Astrocyte (in vitro differentiated cells and primary cell): ENCODE data around the gene RAB6B. TPM values are rescaled to one million over a fixed set of nuclear protein-coding genes. Genes with fewer than 3 reads are reported as not detected.
A peak's percentile ranks its signal among the peaks of the same experiment; 100 is the strongest.

Experiments
- DNase-seq: peaks from one replicate; pipeline ENCODE4 v3.0.0-alpha.2; 2010; ENCODE audit warnings: low read depth
- FAIRE-seq: peaks from 2 replicates; lab custom pipeline; 2011; peaks lifted over from hg19 to GRCh38; lab: Jason Lieb, UNC
- H2AFZ ChIP-seq: 2 replicates; pipeline ENCODE4 v1.6.0; 2012; ENCODE audit warnings: low read depth, low read length, inconsistent platforms
- H3K27ac ChIP-seq: 2 replicates; pipeline ENCODE4 v1.5.1; 2011; ENCODE audit warnings: low read depth, low read length, inconsistent platforms
- H3K27me3 ChIP-seq: 2 replicates; pipeline ENCODE4 v1.6.0; 2011; ENCODE audit warnings: low read length, inconsistent platforms; ENCODE audit not compliant: insufficient read depth
- H3K36me3 ChIP-seq: 2 replicates; pipeline ENCODE4 v1.5.1; 2011; ENCODE audit warnings: low read length, inconsistent platforms; ENCODE audit not compliant: insufficient read depth
- H3K4me1 ChIP-seq: 2 replicates; pipeline ENCODE4 v1.5.1; 2011; ENCODE audit warnings: low read length, inconsistent platforms; ENCODE audit not compliant: insufficient read depth
- H3K4me2 ChIP-seq: 2 replicates; pipeline ENCODE4 v1.6.0; 2012; ENCODE audit warnings: low read length, inconsistent platforms
- H3K4me3 ChIP-seq: 2 replicates; pipeline ENCODE4 v1.5.1; 2011; ENCODE audit warnings: low read depth, mild to moderate bottlenecking, low read length, inconsistent platforms; ENCODE audit not compliant: insufficient read depth
- H3K79me2 ChIP-seq: 2 replicates; pipeline ENCODE4 v1.6.0; 2012; ENCODE audit warnings: mild to moderate bottlenecking, low read length, inconsistent platforms; ENCODE audit not compliant: insufficient read depth
- H3K9ac ChIP-seq: 2 replicates; pipeline ENCODE4 v1.6.0; 2012; ENCODE audit warnings: mild to moderate bottlenecking, low read length, inconsistent platforms
- H3K9me3 ChIP-seq: 2 replicates; pipeline ENCODE4 v1.5.1; 2012; ENCODE audit warnings: low read depth, mild to moderate bottlenecking, low read length, inconsistent platforms; ENCODE audit not compliant: insufficient read depth
- H4K20me1 ChIP-seq: 2 replicates; pipeline ENCODE4 v1.6.0; 2012; ENCODE audit warnings: low read length, inconsistent platforms; ENCODE audit not compliant: insufficient read depth
- H3K27ac Mint-ChIP-seq: one replicate; pipeline ENCODE4 v1.8.0; 2021; ENCODE audit warnings: mild to moderate bottlenecking, mixed read lengths; ENCODE audit not compliant: unreplicated experiment
- H3K27me3 Mint-ChIP-seq: one replicate; pipeline ENCODE4 v1.8.0; 2021; ENCODE audit warnings: low read depth, mixed read lengths; ENCODE audit not compliant: unreplicated experiment
- H3K36me3 Mint-ChIP-seq: one replicate; pipeline ENCODE4 v1.8.0; 2021; ENCODE audit warnings: low read depth, mixed read lengths; ENCODE audit not compliant: unreplicated experiment
- H3K4me1 Mint-ChIP-seq: one replicate; pipeline ENCODE4 v1.8.0; 2021; ENCODE audit warnings: low read depth, mixed read lengths; ENCODE audit not compliant: unreplicated experiment
- H3K4me3 Mint-ChIP-seq: one replicate; pipeline ENCODE4 v1.8.0; 2021; ENCODE audit warnings: mild to moderate bottlenecking, moderate library complexity, mixed read lengths; ENCODE audit not compliant: unreplicated experiment
- H3K9me3 Mint-ChIP-seq: one replicate; pipeline ENCODE4 v1.8.0; 2021; ENCODE audit warnings: mild to moderate bottlenecking, mixed read lengths; ENCODE audit not compliant: unreplicated experiment
- EZH2 ChIP-seq: IDR thresholded peaks from 2 replicates; pipeline ENCODE4 v1.6.1; 2012; ENCODE audit warnings: mild to moderate bottlenecking, low read length, inconsistent platforms; ENCODE audit not compliant: insufficient read depth
- total RNA-seq: library from RNA; stranded (reverse); gene quantifications from 2 replicates; pipeline ENCODE4 v1.2.1, GENCODE V29; 2021
- TF ChIP-seq, protein P1 (sequence below): IDR thresholded peaks from 2 replicates; pipeline ENCODE4 v1.5.1; 2011; ENCODE audit warnings: low read depth, mild to moderate bottlenecking, inconsistent platforms, low read length, moderate library complexity; ENCODE audit not compliant: insufficient read depth

Gene RAB6B
- total RNA-seq, 1 donor from 2014 or later = 61.8 TPM

DNA sequence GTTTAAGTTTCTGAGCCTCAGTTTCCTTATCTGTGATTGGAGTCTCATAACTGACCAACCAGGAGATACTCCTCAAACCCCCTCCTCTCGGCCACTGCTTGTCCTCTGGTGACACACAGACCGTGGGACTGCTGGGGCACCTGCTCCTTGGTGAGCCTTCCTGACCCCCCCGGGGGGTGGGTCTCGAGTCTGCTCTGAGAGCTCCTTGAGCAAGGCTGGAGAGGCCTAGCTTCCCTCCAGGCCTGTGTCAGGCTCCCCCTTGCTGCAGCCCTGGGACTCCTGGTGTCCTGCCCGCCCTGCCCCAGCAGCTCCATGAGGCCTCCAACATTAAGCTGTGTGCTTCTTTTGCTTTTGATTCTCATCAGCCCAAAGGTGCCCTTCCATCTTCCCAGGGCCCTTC, 62.4 kb downstream of the RAB6B start:
- Mint-ChIP-seq H3K9me3 (peaks cover 1% of the 10 kb centered on the region), H3K27ac (no peak overlapping the region), H3K36me3 (peaks cover 45% of the 10 kb centered on the region), H3K27me3 (peaks cover 5% of the 10 kb centered on the region), H3K4me1 (no peaks in the 10 kb centered on the region), H3K4me3 (no peak overlapping the region)
- H3K9me3 ChIP-seq = no peaks in the 10 kb centered on the region
- H3K36me3 ChIP-seq = no peaks in the 10 kb centered on the region
- no peaks in the 10 kb centered on the region for H3K27me3 ChIP-seq
- no peak for DNase-seq
- TF ChIP-seq, protein P1, sequence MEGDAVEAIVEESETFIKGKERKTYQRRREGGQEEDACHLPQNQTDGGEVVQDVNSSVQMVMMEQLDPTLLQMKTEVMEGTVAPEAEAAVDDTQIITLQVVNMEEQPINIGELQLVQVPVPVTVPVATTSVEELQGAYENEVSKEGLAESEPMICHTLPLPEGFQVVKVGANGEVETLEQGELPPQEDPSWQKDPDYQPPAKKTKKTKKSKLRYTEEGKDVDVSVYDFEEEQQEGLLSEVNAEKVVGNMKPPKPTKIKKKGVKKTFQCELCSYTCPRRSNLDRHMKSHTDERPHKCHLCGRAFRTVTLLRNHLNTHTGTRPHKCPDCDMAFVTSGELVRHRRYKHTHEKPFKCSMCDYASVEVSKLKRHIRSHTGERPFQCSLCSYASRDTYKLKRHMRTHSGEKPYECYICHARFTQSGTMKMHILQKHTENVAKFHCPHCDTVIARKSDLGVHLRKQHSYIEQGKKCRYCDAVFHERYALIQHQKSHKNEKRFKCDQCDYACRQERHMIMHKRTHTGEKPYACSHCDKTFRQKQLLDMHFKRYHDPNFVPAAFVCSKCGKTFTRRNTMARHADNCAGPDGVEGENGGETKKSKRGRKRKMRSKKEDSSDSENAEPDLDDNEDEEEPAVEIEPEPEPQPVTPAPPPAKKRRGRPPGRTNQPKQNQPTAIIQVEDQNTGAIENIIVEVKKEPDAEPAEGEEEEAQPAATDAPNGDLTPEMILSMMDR = no peak
- no peak for TF ChIP-seq EZH2
- no peak overlapping the region for H2AFZ ChIP-seq
- H3K4me1 ChIP-seq = no peaks in the 10 kb centered on the region
- no peak overlapping the region for H3K27ac ChIP-seq
- no peaks in the 10 kb centered on the region for H3K79me2 ChIP-seq
- no peaks in the 10 kb centered on the region for H4K20me1 ChIP-seq
- H3K4me3 ChIP-seq = no peak overlapping the region
- H3K9ac ChIP-seq = no peak overlapping the region
- FAIRE-seq = no peak
- no peak overlapping the region for H3K4me2 ChIP-seq

DNA sequence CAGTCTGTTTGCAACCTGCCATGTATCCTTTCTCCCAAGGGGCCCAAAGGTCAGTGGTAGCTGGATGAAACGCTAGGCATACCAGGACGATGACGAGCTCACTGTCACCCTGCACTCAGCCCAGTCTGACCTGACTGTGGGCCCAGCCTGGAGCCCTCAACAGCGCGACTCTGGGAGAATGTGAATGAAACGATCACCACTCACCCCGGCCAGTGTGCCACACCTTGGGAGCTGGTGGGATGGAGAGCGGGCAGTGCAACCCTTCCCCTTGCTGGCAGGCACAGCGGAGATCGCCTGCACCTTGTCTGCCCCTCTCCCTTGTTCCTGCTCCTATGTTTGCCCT, 62.9 kb downstream of the RAB6B start:
- no peak overlapping the region for H3K27ac ChIP-seq
- no peaks in the 10 kb centered on the region for H3K4me1 ChIP-seq
- H3K27ac Mint-ChIP-seq = no peak overlapping the region
- H3K9me3 ChIP-seq = no peaks in the 10 kb centered on the region
- peaks cover 1% of the 10 kb centered on the region for H3K9me3 Mint-ChIP-seq
- no peaks in the 10 kb centered on the region for H3K36me3 ChIP-seq
- peaks cover 5% of the 10 kb centered on the region for H3K27me3 Mint-ChIP-seq
- DNase-seq (no peak), FAIRE-seq (no peak)
- no peak overlapping the region for H3K9ac ChIP-seq
- TF ChIP-seq, protein P1 = no peak
- no peak for TF ChIP-seq EZH2
- no peaks in the 10 kb centered on the region for H3K79me2 ChIP-seq
- H3K4me1 Mint-ChIP-seq = no peaks in the 10 kb centered on the region
- H3K4me3 ChIP-seq = no peak overlapping the region
- H3K4me2 ChIP-seq = no peak overlapping the region
- H2AFZ ChIP-seq = no peak overlapping the region
- peaks cover 42% of the 10 kb centered on the region for H3K36me3 Mint-ChIP-seq
- no peaks in the 10 kb centered on the region for H4K20me1 ChIP-seq
- H3K27me3 ChIP-seq = no peaks in the 10 kb centered on the region
- no peak overlapping the region for H3K4me3 Mint-ChIP-seq

DNA sequence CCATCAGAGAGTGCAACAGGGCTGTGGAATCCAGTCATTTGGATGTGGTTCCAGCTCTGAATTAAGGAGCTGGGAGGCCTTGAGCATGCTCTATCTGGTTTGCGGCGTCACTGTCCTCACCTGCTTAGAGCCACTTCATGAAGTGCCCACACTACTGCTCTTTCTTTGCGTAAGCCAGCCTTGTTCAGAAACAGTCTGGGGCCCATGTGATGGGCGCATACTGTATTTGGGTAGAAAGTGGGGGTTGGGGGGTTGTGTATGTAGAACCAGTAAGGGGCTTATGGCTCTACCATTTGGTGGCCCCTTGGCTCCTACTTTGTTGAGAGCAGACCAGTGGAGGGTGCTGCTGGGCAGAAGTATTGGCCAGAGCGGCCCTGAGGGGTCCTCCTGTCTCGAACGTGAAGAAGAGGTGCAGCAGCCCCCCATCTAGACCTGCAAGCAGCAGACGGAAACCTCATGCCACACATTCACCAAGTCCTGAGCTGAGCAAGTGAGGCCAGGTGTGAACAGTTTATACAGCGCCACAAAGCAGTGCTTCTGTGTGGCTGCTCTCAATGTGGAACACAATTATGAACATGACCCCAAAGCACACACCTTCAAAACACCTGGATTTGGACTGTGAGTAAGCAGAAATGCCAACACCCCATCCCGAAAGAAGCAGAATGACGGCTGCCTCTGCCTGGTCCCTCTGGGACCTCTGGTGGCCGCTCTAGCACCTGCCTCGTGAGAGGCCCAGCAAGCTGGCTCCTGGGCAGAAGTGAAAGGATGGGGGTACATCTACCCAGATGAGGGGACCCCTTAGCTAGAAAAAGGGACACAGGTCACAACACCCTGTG, 63.5 kb downstream of the RAB6B start:
- TF ChIP-seq EZH2 = no peak
- TF ChIP-seq, protein P1 = no peak
- peak overlapping the region; percentile 27 for H3K4me3 Mint-ChIP-seq
- no peak overlapping the region for H3K4me3 ChIP-seq
- H3K27ac Mint-ChIP-seq = no peak overlapping the region
- H4K20me1 ChIP-seq = no peaks in the 10 kb centered on the region
- peaks cover 38% of the 10 kb centered on the region for H3K36me3 Mint-ChIP-seq
- peaks cover 5% of the 10 kb centered on the region for H3K27me3 Mint-ChIP-seq
- FAIRE-seq = no peak
- H3K9me3 Mint-ChIP-seq = peaks cover 1% of the 10 kb centered on the region
- no peaks in the 10 kb centered on the region for H3K9me3 ChIP-seq
- no peak overlapping the region for H3K9ac ChIP-seq
- DNase-seq = no peak
- no peak overlapping the region for H3K4me2 ChIP-seq
- no peaks in the 10 kb centered on the region for H3K27me3 ChIP-seq
- no peak overlapping the region for H2AFZ ChIP-seq
- no peaks in the 10 kb centered on the region for H3K36me3 ChIP-seq
- H3K79me2 ChIP-seq = no peaks in the 10 kb centered on the region
- H3K4me1 Mint-ChIP-seq = no peaks in the 10 kb centered on the region
- no peak overlapping the region for H3K27ac ChIP-seq
- H3K4me1 ChIP-seq = no peaks in the 10 kb centered on the region
